ENCODE results near the gene CDH4. TPM values are rescaled to one million over a fixed set of nuclear protein-coding genes. Genes with fewer than 3 reads are reported as not detected.

Gene CDH4
- total and polyA plus RNA-seq, 9 of the 15 experiments (the other 6 are each of a cell fraction or from before 2014, with no cell fraction given) = 0.04 TPM; not detected in 8

DNA sequence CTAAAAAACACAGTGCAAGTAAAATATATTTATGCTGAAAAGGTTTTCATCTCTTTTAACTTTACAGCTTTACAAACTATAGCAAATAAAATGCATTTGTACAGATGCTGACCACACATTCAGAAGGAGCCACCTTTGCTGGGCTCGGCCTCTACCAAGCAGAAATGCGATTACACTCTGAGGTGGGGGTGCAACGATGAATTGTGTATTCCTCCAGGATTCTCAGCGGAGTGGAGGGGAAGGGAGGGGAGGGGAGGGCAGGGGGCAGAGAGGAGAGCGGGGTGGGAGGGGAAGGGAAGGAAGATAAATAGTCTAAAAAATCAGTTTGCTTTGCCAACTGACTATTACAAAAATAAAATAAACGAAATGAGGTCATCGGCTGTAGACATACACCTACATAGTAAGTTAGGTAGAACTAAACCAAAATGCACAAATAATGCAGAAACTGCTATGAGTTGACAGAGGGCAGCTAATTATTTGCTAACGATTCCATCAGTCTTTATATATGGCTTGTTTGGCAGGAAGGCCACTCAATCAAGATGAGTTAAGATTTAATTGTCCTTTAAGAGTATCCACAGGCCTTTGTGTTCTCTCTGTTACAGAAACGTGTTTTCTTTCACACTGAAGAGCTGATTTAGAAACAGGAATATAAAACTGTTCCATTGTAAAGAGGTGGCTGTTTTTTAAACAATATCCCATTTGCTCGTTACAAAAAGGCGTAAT lies 723.5 kb downstream of the CDH4 start (continued):
- TF ChIP-seq, protein P1, sequence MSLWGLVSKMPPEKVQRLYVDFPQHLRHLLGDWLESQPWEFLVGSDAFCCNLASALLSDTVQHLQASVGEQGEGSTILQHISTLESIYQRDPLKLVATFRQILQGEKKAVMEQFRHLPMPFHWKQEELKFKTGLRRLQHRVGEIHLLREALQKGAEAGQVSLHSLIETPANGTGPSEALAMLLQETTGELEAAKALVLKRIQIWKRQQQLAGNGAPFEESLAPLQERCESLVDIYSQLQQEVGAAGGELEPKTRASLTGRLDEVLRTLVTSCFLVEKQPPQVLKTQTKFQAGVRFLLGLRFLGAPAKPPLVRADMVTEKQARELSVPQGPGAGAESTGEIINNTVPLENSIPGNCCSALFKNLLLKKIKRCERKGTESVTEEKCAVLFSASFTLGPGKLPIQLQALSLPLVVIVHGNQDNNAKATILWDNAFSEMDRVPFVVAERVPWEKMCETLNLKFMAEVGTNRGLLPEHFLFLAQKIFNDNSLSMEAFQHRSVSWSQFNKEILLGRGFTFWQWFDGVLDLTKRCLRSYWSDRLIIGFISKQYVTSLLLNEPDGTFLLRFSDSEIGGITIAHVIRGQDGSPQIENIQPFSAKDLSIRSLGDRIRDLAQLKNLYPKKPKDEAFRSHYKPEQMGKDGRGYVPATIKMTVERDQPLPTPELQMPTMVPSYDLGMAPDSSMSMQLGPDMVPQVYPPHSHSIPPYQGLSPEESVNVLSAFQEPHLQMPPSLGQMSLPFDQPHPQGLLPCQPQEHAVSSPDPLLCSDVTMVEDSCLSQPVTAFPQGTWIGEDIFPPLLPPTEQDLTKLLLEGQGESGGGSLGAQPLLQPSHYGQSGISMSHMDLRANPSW (CRISPR knock-in tag; IDR thresholded peaks at IDR 0.05) = no peak
- no peak for TF ChIP-seq KLF13 (tag; IDR thresholded peaks at IDR 0.05; ENCODE audit: borderline replicate concordance, low read depth)

GRCh38 chr20:61976263-61976643 lies 724.2 kb downstream of the CDH4 start:
- ChIA-PET CTCF (ENCODE audit: low intra/inter-chr PET ratio) (no interaction called here), POLR2A (no interaction called here)
- TF ChIP-seq IFI16 (CRISPR knock-in tag; IDR thresholded peaks at IDR 0.05) = no peak
- TF ChIP-seq SRF (CRISPR knock-in tag; IDR thresholded peaks at IDR 0.05) = no peak
- TF ChIP-seq ZNF644 (tag; IDR thresholded peaks at IDR 0.05; ENCODE audit: low read depth) = no peak
- TF ChIP-seq L3MBTL2 (IDR thresholded peaks at IDR 0.05) = no peak
- TF ChIP-seq KLF1 (tag; IDR thresholded peaks at IDR 0.05) = no peak
- no peak for TF ChIP-seq MYBL2 (IDR thresholded peaks at IDR 0.05; ENCODE audit: low read depth)
- no peak for TF ChIP-seq MYBL2 (CRISPR knock-in tag; IDR thresholded peaks at IDR 0.05; ENCODE audit: borderline replicate concordance)
- ATAC-seq = no peak
- H3K4me1 ChIP-seq (replicated peaks in 1 of 2; ENCODE audit: control insufficient read depth in 2 of 2, insufficient read depth in 2 of 2, low read length in 2 of 2) = peaks cover 0 to 15% of the 10 kb centered on the region in 2 experiments; a peak in 1 of 5 replicates
- intact Hi-C loops (cut with micrococcal nuclease) (no loop called here), in situ Hi-C loops (cut with MboI) (no loop called here)
- no peak for FAIRE-seq
- H3K36me3 ChIP-seq (ENCODE audit: control insufficient read depth, insufficient read depth, low read length) = peaks cover 39% of the 10 kb centered on the region; the same call in 1 of the 3 replicates
- H3K4me3 ChIP-seq = no peak overlapping the region
- no peaks in the 10 kb centered on the region for H3K9me1 ChIP-seq (ENCODE audit: control insufficient read depth, insufficient read depth, low read length)
- H4K20me1 ChIP-seq (replicated peaks; ENCODE audit: control insufficient read depth, insufficient read depth, low read length) = 0 out of 2 replicates have a peak, but pooled peaks cover 5% of the 10 kb centered on the region
- H3K4me2 ChIP-seq (ENCODE audit: insufficient read depth, low read length) = no peak overlapping the region
- no peak for DNase-seq (ENCODE audit: extremely low read depth in 1 of 4, low spot score in 3 of 4)
- no peaks in the 10 kb centered on the region for H3K9me3 ChIP-seq (replicated peaks; ENCODE audit: control insufficient read depth, insufficient read depth, low read depth, low read length)
- H3K9ac ChIP-seq (ENCODE audit: insufficient read depth in 1 of 2, low read depth in 2 of 2, low read length in 2 of 2) = no peak overlapping the region
- WGBS (ENCODE audit: insufficient coverage, low coverage, missing lambda C conversion rate) = 93% methylated on average over 9 of the region's 9 CpGs
- no TSS peak for BruUV-seq (replicated peaks)
- H2AFZ ChIP-seq (ENCODE audit: low read depth, low read length) = no peak overlapping the region
- H3K27ac ChIP-seq (ENCODE audit: extremely low read depth, low read depth, low read length) = no peak overlapping the region
- H3K79me2 ChIP-seq (ENCODE audit: control insufficient read depth, insufficient read depth, low read length) = peaks cover 7% of the 10 kb centered on the region; the same call in 1 of the 3 replicates
- no peaks in the 10 kb centered on the region for H3K27me3 ChIP-seq (ENCODE audit: control insufficient read depth in 2 of 2, insufficient read depth in 2 of 2, low read length in 2 of 2)
